Cardiac atrium fibroblast (primary cell): ENCODE measurements around the gene SND1. TPM values are rescaled to one million over a fixed set of nuclear protein-coding genes. Genes with fewer than 3 reads are reported as not detected.

Experiments
- total RNA-seq: library from RNA; depleted of rRNA; stranded (reverse); fragments of >200 nt; gene quantifications from 2 replicates; pipeline ENCODE4 v1.2.3, GENCODE V29; 2015

Gene SND1
- total RNA-seq: 214 and 252 TPM in 2 replicates

DNA sequence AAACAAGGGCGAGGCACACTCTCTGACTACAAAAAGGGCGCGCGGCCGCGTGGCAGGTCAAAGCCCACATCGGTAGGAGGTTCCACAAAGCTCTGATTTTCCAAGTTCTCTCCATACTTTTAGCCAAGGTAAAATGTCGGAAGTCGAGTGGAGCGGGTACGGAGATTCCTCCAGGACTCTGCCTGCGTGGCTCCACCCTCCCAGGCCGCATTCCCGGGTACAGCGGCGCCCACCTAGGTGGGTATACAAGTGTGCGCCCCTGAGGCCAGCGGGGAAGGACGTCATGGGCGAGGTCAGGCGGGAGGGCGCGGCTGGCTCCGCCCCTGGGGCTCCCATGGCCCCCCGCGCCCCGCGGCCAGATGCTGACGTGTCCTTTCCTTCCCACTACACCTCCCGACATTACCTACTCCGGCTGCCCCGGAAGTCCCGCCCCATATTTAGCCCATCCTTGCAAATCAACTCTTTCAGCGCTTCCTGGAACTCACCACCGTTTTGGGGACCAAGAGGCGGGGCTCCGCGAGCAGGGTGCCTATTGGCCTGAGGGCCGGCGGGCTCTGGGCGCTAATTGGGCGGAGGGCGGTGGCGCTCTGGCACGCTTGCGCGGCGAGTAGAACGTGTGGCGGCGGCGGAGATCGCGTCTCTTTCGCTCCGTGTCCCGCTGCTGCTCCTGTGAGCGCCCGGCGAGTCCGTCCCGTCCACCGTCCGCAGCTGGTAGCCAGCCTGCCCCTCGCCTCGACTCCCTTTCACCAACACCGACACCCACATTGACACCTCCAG is at the start of gene SND1:
Gene SND1 (plus strand): TSS at position 639 of the 777 bp plus-strand sequence. CDS start 180 bp downstream, outside the sequence.

DNA sequence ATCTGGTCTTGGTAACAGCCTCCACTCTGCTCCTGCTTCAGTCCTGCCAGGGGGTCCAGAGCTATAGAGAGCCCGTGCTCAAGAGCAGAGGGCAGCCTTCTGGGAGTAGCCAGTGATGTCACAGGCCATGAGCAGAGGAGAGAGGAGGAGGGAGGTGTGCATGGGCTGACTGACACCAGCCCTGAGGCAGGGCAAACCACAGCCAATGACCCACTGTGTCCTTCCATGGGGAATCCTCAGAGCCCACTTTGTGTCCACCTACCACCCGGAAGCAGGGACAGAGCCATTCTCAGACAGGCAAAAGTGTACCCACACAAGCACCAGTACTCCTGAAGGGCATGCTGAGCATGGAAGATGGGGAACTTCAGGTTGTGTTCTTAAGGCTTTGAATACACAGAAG is 34.0 kb upstream of the SND1 start, which contains the start of gene PAX4:
Gene PAX4 (minus strand): TSS at position 101 of the 400 bp plus-strand sequence. CDS start 2,214 bp downstream, outside the sequence.

DNA sequence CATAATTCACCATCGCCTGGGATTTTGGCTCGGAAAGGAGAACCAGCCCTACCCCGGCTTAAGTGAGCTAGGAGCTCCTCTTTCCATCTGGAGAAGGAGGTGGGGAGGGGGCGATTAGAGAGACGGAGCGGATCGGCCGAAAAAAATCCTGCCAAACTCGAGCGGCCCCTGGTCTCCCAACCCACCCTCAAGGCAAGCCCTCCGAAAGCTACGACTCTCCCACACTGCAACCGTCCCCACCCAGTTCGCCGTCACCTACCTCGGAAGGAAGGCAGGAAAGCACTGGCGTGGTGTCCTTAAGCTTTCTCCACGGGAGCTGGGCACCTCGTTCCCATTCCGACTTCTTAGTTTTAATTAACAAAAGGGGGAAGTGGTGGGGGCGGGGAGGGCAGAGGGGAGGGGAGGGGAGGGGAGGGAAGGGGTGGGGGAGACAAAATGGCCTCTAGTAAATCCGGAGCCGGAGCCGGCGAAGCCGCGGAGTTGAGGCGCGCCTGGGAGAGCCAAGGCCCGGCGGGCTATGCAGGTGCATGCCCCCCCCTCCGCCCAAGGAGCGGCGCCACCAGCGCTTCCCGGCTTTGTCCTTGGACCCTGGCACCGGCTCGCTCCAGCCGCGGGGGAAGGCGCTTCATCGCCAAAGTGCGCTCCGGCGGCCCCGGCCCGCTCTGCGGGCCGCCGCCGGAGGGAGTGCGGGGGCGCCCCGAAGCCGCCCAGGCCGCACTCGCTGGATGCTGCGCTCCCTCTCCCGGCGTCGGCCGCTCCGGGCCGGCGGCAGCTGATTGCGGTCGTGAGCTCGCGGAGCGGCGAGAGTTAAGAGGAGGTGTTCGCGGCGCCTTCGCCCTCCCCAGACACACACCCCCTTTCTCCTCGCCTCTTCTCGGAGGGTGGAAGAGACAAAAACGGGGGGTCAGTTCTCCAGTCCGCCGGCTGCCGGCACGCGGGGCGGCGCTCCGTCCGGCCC is 378.9 kb downstream of the SND1 start, which contains the start of gene LRRC4:
Gene LRRC4 (minus strand): TSS at position 784 of the 958 bp plus-strand sequence. CDS start 797 bp downstream, outside the sequence.

Other genes starting within 250 kb of the SND1 start
- gene GCC1, start 66.6 kb upstream of the SND1 start, total RNA-seq: 15.5 and 19.0 TPM in 2 replicates
- gene ARF5, start 63.8 kb upstream of the SND1 start, total RNA-seq: 256 and 313 TPM in 2 replicates
- gene FSCN3, start 58.5 kb upstream of the SND1 start, total RNA-seq: 2.7 and 6.0 TPM in 2 replicates
- not detected in 2 replicates for gene PAX4, start 34.1 kb upstream of the SND1 start, total RNA-seq